GM20000 (cell line): Measurements from ENCODE around the gene RBBP8NL.

Source experiments
- DNase-seq: peaks from one replicate; pipeline ENCODE4 v3.0.0; 2012; ENCODE audit warnings: low spot score
- CTCF ChIP-seq: IDR thresholded peaks from 2 replicates; pipeline ENCODE4 v1.5.1; 2012; ENCODE audit warnings: mild to moderate bottlenecking, control low read depth; ENCODE audit errors: extremely low read depth, missing control alignments

Gene RBBP8NL

DNA sequence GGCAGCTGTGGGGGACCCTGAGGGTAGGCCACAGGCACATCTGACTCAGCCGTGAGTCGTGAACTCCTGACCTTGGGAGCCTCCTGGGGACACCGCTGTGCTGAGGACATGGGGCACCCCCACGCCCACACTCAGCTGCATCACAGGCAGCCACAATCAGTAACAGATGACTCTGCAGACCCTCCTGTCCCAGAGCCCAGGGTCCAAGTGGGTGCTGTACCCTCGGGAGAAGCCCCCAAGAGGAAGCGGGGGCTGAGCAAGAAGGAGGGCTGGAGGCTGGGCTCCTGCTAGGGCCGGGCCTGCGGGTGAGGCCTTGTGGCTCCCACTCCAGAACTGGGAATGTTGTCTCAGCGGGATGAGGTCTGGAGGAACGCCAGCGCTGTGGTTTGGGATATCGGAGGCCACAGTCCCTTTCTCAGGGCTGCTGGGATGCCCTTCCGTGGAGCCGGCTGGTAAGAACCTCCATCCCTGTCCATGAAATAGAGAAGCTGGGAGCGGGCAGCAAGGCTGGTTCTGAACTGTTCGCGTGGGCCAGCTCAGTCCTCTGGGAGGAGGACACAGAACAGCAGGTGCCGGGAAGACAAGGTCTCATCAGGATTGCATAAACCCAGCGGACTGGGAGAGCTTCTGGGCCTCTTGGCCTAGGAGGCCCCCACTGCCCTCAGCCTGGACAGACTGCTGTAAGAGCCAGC lies 57.1 kb downstream of the RBBP8NL start:
- TF ChIP-seq CTCF, result no peak
- no peak for DNase-seq

DNA sequence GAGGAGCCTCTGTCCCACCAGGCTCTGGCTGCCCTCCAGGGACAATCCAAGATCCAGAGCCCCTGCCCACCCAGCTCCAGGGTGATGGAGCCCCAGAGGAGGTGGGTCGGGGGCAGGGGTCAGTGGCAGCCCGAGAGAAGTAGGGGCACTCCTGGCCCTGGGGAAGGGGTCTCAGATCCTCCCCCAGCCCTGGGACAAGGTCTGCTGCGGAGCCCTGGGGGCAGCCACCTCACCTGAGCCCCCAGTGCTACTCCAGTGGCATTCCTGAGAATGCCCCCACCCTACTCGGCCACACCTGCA lies 57.6 kb downstream of the RBBP8NL start:
- no peak for DNase-seq
- TF ChIP-seq CTCF, result no peak

GRCh38 chr20:62368976-62369814 lies 58.1 kb downstream of the RBBP8NL start:
- DNase-seq, result no peak
- peak; percentile 25 for TF ChIP-seq CTCF

DNA sequence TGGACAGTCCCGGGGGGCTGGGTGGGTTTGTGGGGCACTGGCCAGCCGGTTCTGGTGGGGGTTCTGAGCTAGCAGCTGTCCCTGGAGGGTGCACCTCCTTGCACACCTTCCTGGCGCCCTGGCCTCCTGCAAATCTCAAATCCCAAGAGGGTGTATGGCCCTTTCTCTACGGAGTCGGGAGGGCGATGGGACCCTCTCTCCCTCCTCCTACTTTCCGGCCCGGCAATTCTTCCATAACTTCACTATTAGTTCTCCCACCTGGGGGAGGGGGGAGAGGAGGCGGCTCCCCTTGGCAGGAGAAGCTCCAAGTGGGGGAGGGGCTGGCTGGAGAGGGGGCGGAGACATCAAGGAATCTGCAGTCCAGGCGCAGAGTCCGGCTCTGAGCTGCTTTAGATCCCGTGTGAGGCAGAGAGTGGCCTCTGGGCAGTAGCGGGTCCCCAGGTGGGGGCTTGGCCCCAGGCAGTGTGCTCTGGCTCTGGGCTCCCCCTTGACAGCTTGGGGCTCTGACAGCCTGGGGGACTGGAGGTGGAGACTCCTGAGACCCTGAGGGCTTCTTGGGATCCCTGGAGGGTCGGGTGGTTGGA lies 58.9 kb downstream of the RBBP8NL start:
- no peak for TF ChIP-seq CTCF
- no peak for DNase-seq

- no peak for TF ChIP-seq CTCF
- peak; percentile 64 for DNase-seq
Measured at GRCh38 chr20:62367633-62368391, 59.5 kb downstream of the RBBP8NL start.

- peak; percentile 89 for DNase-seq
- TF ChIP-seq CTCF, result no peak
Measured at GRCh38 chr20:62367136-62367632, 60.2 kb downstream of the RBBP8NL start, which contains the start of gene LAMA5. LAMA5 (minus strand) TSS chr20:62367312; CDS start chr20:62367245, 67 bp downstream.
